Dendritic cell treated with granulocyte-macrophage colony-stimulating factor and Interleukin-4, amounts not matched to agents 40 ng/mL and 50 ng/mL, for 4 days (primary cell): ENCODE data around the gene CAMKMT.

ENCODE experiments used
- H3K27ac Mint-ChIP-seq: one replicate; pipeline ENCODE4 v1.8.0; 2022; ENCODE audit warnings: mild to moderate bottlenecking, mixed read lengths
- H3K27me3 Mint-ChIP-seq: one replicate; pipeline ENCODE4 v1.8.0; 2022; ENCODE audit warnings: mild to moderate bottlenecking, mixed read lengths
- H3K36me3 Mint-ChIP-seq: one replicate; pipeline ENCODE4 v1.8.0; 2022; ENCODE audit warnings: low read depth, mixed read lengths
- H3K4me1 Mint-ChIP-seq: one replicate; pipeline ENCODE4 v1.8.0; 2022; ENCODE audit warnings: low read depth, mixed read lengths
- H3K4me3 Mint-ChIP-seq: one replicate; pipeline ENCODE4 v1.8.0; 2022; ENCODE audit warnings: mild to moderate bottlenecking, moderate library complexity, mixed read lengths
- H3K9me3 Mint-ChIP-seq: one replicate; pipeline ENCODE4 v1.8.0; 2022; ENCODE audit warnings: mixed read lengths
- intact Hi-C: fragments of 100-400 bp; cut with micrococcal nuclease; formaldehyde crosslinking; loops from one replicate; pipeline ENCODE4 v1.15.0; 2022

Gene CAMKMT

DNA sequence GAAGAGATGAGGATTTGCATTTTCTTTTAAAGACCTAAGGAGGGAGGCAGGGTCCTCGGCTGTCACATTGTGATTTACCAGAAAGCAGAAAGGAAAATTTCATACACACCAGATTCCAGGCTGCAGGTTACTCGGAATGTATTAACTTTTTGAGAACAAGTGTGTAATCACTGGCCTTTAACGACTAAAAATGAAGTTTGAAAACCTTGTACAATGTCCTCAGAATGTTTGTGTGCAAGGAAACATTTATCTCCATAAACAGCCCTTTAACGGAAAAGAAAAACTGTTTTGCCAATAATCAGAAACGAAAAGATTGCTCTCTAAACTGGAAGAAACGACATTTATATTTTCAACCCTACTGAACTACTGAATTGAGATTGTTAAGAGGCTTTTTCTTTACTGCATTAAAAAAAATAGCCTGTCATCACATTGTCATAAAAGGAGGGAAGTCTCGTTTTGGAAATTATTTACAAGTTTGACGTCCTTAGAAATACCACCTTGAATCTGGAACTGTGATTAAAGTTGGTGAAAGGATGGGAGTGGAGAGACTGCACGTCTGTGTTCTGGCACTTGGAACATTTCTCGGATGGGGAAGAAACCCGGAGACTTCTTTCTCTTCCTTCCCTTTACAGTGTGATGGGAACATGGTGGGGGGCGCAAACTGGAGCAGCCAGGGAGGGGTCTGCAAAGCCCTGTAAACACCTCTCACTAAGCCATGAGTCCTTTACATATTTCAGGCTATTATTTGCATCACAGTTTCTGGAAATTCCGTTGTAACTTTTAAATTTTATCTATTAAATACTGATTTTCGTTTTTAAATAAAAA is 445.7 kb downstream of the CAMKMT start:
- no peaks in the 10 kb centered on the region for H3K9me3 Mint-ChIP-seq
- H3K4me3 Mint-ChIP-seq: no peak overlapping the region
- H3K27ac Mint-ChIP-seq: no peak overlapping the region
- peaks cover 5% of the 10 kb centered on the region for H3K4me1 Mint-ChIP-seq
- no peaks in the 10 kb centered on the region for H3K36me3 Mint-ChIP-seq
- intact Hi-C loops: no loop called here
- peaks cover 78% of the 10 kb centered on the region for H3K27me3 Mint-ChIP-seq

DNA sequence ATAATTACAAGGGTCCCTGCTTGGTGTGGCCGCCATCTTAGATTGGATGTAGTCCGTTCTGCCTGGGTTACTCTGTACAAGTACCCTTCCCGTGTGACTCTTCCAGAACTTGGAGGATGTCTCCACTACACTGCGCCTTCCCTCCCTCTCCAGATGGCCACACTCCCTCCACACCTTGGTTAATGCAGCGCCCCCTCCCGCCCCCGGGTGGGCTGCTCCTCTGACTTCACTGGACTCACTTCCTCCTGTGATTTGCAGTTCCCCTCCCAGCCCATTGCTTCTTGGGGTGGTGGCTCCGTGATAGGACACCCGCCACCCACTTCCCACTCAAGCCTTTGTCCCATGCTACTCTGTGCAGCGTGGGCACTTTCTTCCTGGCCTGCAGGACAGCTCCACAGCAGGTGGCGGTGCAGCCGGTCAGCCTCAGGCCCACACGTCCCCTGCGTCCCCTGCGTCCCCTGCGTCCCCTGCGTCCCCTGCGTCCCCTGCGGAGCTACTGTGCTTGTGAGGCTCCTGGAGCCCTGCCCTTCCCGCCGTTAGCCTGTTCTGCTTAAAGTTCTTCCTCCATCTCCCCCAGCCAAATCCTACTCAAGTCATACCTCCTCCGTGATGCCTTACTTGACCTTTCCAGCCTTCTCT is 449.3 kb downstream of the CAMKMT start:
- H3K27ac Mint-ChIP-seq: no peak overlapping the region
- peaks cover 59% of the 10 kb centered on the region for H3K27me3 Mint-ChIP-seq
- no peak overlapping the region for H3K4me3 Mint-ChIP-seq
- no peaks in the 10 kb centered on the region for H3K9me3 Mint-ChIP-seq
- intact Hi-C loops: no loop called here
- no peaks in the 10 kb centered on the region for H3K36me3 Mint-ChIP-seq
- H3K4me1 Mint-ChIP-seq: no peaks in the 10 kb centered on the region

DNA sequence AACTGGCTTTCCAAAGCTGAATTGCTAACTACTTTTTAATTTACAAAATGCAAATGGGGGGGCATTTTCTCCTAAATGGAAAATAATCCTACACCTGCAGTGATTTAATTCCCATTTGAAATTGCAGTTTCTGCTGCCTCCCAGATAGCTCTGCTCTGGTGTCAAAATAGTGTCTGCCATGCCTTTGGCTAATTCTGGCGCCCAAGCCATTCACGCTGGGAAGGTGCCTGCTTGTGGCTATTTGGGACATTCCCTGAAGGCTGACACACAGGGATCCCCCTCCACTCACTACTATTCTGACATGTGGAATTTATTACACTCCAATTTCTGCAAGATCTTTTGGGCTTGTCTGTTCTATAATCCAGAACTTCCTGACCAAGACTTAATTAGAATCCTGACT is 451.4 kb downstream of the CAMKMT start:
- Mint-ChIP-seq H3K36me3 (no peaks in the 10 kb centered on the region), H3K9me3 (no peaks in the 10 kb centered on the region), H3K27me3 (peaks cover 49% of the 10 kb centered on the region), H3K4me1 (no peaks in the 10 kb centered on the region), H3K4me3 (no peak overlapping the region), H3K27ac (no peak overlapping the region)
- intact Hi-C loops: no loop called here

DNA sequence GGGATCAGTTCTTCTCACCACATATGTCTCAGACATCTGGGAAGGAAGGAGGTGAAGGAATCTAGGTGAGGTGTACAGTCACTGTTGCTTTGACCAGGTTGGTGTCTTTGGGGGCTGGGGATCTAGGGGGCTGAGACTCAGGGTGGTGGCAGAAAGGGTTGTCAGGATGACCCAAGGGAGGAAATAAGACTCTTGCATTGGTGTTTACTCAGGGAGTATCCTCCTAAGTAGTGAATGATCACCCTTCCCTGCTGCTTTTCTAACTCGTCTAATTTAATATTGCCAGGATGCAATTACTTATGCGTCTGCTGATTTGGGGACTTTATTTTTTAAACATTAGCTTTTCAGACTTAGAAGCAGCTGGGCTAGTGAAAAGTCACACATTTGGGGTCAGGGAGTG is 451.9 kb downstream of the CAMKMT start:
- no peaks in the 10 kb centered on the region for H3K36me3 Mint-ChIP-seq
- peaks cover 50% of the 10 kb centered on the region for H3K27me3 Mint-ChIP-seq
- intact Hi-C loops: no loop called here
- H3K9me3 Mint-ChIP-seq: no peaks in the 10 kb centered on the region
- no peak overlapping the region for H3K27ac Mint-ChIP-seq
- no peaks in the 10 kb centered on the region for H3K4me1 Mint-ChIP-seq
- H3K4me3 Mint-ChIP-seq: no peak overlapping the region

DNA sequence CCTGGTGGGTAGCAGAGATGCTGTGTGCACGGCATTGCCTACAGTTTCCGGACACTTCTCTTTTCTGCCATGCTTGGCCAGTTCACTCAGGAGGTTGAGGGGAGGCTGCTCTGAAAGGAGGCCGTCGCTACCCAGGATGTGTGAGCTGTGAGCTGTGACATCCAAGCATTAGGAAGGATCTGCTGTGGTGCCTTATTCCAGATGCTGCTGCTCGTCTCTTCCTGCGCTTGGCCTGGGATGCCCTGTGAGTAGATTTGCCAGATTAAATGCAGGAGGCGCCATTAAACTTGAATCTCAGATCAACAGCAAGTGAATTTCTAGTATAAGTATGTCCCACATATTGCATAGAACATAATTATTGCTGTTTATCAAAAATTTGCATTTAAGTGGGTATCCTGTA is 455.5 kb downstream of the CAMKMT start:
- no peak overlapping the region for H3K27ac Mint-ChIP-seq
- no peaks in the 10 kb centered on the region for H3K4me1 Mint-ChIP-seq
- H3K4me3 Mint-ChIP-seq: no peak overlapping the region
- H3K27me3 Mint-ChIP-seq: peaks cover 36% of the 10 kb centered on the region
- H3K9me3 Mint-ChIP-seq: no peaks in the 10 kb centered on the region
- no peaks in the 10 kb centered on the region for H3K36me3 Mint-ChIP-seq
- intact Hi-C loops: no loop called here

DNA sequence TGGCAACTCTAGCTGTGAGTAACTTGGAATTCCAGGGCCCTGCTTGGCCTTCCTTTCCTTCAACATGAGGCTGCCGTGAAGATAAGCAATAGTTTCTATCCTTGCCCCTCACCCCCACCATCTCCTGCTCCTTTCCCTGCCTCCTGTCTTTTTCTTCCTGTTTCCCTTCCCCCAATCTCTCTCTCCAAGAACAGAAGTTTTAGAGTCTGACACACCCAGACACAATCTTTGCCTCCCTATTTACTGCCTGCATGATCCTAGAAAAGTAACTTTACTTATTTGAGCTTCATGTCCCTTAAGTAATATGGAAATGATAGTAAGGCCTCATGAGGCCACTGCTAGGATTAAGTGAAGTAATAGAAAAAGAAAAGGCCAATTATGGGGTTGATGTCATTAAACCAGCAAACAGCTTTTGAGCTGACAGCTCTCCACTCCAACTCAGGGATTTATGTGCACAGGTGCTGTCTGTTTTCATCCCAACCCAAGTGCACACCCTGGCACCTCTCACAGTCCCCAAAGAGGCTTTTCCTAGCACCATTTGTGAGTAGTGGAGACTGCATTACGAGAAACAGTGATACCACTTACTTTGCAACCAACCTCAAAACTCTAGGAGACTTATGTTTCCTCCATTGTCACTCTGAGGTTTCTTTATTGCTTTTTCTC is 456.1 kb downstream of the CAMKMT start:
- peaks cover 33% of the 10 kb centered on the region for H3K27me3 Mint-ChIP-seq
- intact Hi-C loops: no loop called here
- no peaks in the 10 kb centered on the region for H3K36me3 Mint-ChIP-seq
- no peaks in the 10 kb centered on the region for H3K4me1 Mint-ChIP-seq
- H3K27ac Mint-ChIP-seq: no peak overlapping the region
- no peaks in the 10 kb centered on the region for H3K9me3 Mint-ChIP-seq
- H3K4me3 Mint-ChIP-seq: no peak overlapping the region

DNA sequence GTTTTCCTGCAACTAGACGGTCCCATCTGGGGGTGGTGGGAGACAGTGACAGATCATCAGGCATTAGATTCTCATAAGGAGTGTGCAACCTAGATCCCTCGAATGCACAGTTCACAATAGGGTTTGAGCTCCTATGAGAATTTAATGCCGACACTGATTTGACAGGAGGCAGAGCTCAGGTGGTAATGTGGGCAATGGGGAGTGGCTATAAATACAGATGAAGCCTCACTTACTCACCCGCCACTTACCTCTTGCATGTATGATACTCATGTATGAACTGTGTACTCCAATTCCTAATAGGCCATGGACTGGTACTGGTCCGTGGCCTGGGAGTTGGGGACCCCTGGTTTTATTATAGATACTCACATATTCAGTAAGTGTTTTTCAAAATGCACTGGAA is 457.3 kb downstream of the CAMKMT start:
- H3K27ac Mint-ChIP-seq: no peak overlapping the region
- no peaks in the 10 kb centered on the region for H3K4me1 Mint-ChIP-seq
- intact Hi-C loops: no loop called here
- H3K27me3 Mint-ChIP-seq: peaks cover 29% of the 10 kb centered on the region
- no peaks in the 10 kb centered on the region for H3K9me3 Mint-ChIP-seq
- no peaks in the 10 kb centered on the region for H3K36me3 Mint-ChIP-seq
- H3K4me3 Mint-ChIP-seq: no peak overlapping the region

DNA sequence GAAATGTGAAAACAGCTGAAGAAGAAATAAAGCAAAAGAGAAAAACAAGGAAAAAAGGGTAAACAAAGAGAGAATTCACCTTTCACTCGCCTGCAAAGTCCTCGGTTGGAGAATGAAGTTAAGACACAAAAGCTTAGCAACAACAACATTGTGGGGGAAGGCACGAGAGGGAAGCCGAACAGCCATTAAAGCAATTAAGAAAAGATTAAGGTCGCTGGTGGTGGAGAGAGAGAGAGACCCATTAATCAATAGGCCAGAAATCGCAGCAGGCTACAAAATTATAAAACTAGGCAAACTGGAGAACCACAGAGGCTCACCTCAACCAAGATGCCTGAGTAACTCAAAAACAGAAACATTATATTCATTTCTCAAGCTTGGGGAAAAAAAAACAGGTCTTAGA is 459.8 kb downstream of the CAMKMT start:
- no peak overlapping the region for H3K27ac Mint-ChIP-seq
- no peaks in the 10 kb centered on the region for H3K4me1 Mint-ChIP-seq
- intact Hi-C loops: no loop called here
- H3K9me3 Mint-ChIP-seq: no peaks in the 10 kb centered on the region
- H3K27me3 Mint-ChIP-seq: peaks cover 23% of the 10 kb centered on the region
- no peaks in the 10 kb centered on the region for H3K36me3 Mint-ChIP-seq
- no peak overlapping the region for H3K4me3 Mint-ChIP-seq

DNA sequence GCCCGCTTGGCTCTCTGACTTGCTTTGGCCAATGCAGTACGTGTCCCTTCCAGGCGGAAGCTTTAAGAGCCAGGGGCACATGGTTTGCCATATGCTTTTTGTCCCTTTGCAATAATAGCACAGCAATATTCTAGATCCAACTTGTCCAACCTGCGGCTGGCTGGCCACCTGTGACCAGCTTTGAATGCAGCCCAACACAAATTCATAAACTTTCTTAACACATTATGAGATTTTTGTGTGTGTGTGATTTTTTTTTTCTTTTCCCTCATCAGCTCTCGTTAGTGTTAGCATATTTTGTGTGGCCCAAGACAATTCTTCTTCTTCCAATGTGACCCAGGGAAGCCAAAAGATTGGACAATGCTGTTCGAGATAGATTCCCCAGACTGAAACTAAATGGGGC is 460.4 kb downstream of the CAMKMT start:
- intact Hi-C loops: no loop called here
- Mint-ChIP-seq H3K4me1 (no peaks in the 10 kb centered on the region), H3K36me3 (no peaks in the 10 kb centered on the region), H3K4me3 (no peak overlapping the region), H3K9me3 (no peaks in the 10 kb centered on the region), H3K27ac (no peak overlapping the region), H3K27me3 (peaks cover 23% of the 10 kb centered on the region)
